Measurements from ENCODE around the gene HRH1.

GRCh38 chr3:11187681-11188080, 33.4 kb downstream of the HRH1 start:
- TF ChIP-seq CTCF (IDR thresholded peaks at IDR 0.05; ENCODE audit: low read length) (no peak), EZH2 (IDR thresholded peaks at IDR 0.05; ENCODE audit: borderline replicate concordance, low read length) (no peak)
